Measurements from ENCODE around the gene MPP2.

The MPP2 gene

GRCh38 chr17:43951750-43952149 lies 44.4 kb upstream of the MPP2 start:
- no peaks in the 10 kb centered on the region for H3K36me3 Mint-ChIP-seq (ENCODE audit: low read depth)
- TF ChIP-seq CTCF (IDR thresholded peaks at IDR 0.05), result no peak
- peaks cover 77% of the 10 kb centered on the region for H3K27me3 Mint-ChIP-seq (ENCODE audit: low read depth, poor library complexity)
- no peaks in the 10 kb centered on the region for H3K9me3 Mint-ChIP-seq
- peak overlapping the region; percentile 82 for H3K4me3 Mint-ChIP-seq
- DNase-seq, result no peak
- H3K27ac Mint-ChIP-seq, result no peak overlapping the region
- peaks cover 33% of the 10 kb centered on the region for H3K4me1 Mint-ChIP-seq

DNA sequence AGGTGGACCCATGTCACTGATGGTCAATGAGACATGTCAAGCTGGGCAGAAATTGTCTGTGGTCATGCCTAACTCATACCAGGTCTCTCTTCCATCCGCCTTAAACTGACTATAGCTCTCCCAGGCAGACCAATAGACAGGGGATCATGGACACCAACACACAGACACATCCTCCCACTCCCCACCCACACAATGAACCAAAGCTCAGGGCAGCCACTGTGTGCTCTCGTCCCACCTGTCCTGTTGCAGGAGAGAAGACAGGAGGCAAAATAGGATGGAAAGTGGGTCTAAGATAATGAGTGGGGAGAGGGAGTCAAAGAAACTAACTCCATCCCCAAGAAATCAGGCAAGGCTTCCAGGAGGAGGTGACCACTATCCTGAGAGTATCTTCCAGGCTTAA lies 43.2 kb upstream of the MPP2 start:
- DNase-seq, result no peak
- H3K27ac Mint-ChIP-seq, result no peak overlapping the region
- H3K36me3 Mint-ChIP-seq (ENCODE audit: low read depth), result no peaks in the 10 kb centered on the region
- H3K4me3 Mint-ChIP-seq, result no peak overlapping the region
- H3K4me1 Mint-ChIP-seq, result peaks cover 43% of the 10 kb centered on the region
- TF ChIP-seq CTCF (IDR thresholded peaks at IDR 0.05), result no peak
- peaks cover 68% of the 10 kb centered on the region for H3K27me3 Mint-ChIP-seq (ENCODE audit: low read depth, poor library complexity)
- H3K9me3 Mint-ChIP-seq, result no peaks in the 10 kb centered on the region

DNA sequence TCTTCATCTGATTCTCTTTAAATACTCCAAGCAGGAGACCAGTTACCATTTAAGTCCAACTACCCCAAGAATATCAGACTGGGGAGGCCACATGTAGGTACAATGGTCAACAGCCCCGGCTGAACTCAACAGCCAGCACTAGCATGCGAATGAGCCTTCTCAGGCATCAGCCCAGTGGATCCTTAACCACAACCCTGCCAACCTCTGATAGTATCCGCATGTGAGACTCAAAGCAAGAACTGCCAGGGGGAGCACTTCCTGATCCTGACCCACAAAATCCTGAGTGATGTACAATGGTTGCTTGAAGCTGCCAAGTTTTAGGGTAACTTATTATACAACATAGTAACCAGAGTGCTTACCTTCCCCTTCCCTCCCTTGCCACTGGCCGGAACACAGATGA lies 42.4 kb upstream of the MPP2 start:
- TF ChIP-seq CTCF (IDR thresholded peaks at IDR 0.05), result no peak
- no peaks in the 10 kb centered on the region for H3K36me3 Mint-ChIP-seq (ENCODE audit: low read depth)
- no peak overlapping the region for H3K4me3 Mint-ChIP-seq
- no peaks in the 10 kb centered on the region for H3K9me3 Mint-ChIP-seq
- no peak overlapping the region for H3K27ac Mint-ChIP-seq
- H3K4me1 Mint-ChIP-seq, result peaks cover 48% of the 10 kb centered on the region
- peaks cover 60% of the 10 kb centered on the region for H3K27me3 Mint-ChIP-seq (ENCODE audit: low read depth, poor library complexity)
- DNase-seq, result no peak

DNA sequence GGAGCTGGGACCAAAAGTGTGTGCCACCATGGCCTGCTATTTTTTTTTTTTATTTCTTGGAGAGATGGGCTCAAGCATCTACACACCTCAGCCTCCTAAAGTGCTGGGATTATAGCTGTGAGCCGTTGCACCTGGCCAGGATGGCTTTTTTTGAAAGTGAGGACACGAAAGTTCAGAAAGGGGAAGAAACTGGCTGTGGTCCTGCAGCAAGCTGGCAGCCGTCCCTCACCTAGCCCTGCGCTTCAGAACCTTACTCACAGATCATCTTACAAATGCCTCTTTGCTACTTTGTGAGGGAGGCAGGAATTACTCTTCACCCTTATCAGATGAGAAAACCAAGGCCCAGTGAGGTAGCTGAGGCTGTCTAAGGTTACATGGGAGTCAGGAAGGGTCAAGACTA lies 39.4 kb upstream of the MPP2 start:
- no peaks in the 10 kb centered on the region for H3K36me3 Mint-ChIP-seq (ENCODE audit: low read depth)
- H3K27me3 Mint-ChIP-seq (ENCODE audit: low read depth, poor library complexity), result peaks cover 34% of the 10 kb centered on the region
- no peak for TF ChIP-seq CTCF (IDR thresholded peaks at IDR 0.05)
- DNase-seq, result no peak
- no peak overlapping the region for H3K27ac Mint-ChIP-seq
- H3K4me1 Mint-ChIP-seq, result peaks cover 46% of the 10 kb centered on the region
- no peak overlapping the region for H3K4me3 Mint-ChIP-seq
- H3K9me3 Mint-ChIP-seq, result no peaks in the 10 kb centered on the region

DNA sequence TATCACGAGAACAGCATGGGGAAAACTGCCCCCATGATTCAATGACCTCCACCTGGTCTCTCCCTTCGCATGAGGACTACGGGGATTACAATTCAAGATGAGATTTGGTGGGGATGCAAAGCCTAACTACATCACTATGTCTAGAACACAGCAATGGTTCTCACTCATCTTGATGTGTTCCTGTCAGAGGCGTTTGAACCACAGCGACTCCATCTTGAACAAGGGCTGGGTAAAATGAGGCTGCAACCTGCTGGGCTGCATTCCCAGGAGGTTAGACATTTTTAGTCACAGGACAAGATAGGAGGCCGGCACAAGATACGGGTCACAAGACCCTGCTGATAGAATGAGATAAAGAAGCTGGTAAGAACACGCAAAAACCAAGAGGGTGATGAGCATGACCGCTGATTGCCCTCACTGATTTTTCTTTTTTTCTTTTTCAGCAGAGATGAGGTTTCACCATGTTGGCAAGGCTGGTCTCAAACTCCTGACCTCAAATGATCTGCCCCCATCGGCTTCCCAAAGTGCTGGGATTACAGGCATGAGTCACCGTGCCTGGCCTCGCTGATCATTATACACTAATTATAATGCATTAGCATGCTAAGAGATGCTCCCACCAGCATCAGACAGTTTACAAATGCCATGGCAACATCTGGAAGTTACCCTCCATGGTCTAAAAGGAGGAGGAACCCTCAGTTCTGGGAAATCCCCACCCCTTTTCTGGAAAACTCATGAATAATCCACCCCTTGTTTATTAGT lies 37.9 kb upstream of the MPP2 start:
- no peak for DNase-seq
- no peaks in the 10 kb centered on the region for H3K9me3 Mint-ChIP-seq
- H3K4me1 Mint-ChIP-seq, result peaks cover 55% of the 10 kb centered on the region
- no peak for TF ChIP-seq CTCF (IDR thresholded peaks at IDR 0.05)
- no peak overlapping the region for H3K4me3 Mint-ChIP-seq
- peak overlapping the region; percentile 23 for H3K27ac Mint-ChIP-seq
- H3K36me3 Mint-ChIP-seq (ENCODE audit: low read depth), result no peaks in the 10 kb centered on the region
- peaks cover 18% of the 10 kb centered on the region for H3K27me3 Mint-ChIP-seq (ENCODE audit: low read depth, poor library complexity)

- Mint-ChIP-seq H3K27me3 (ENCODE audit: low read depth, poor library complexity) (peaks cover 22% of the 10 kb centered on the region), H3K4me1 (peaks cover 62% of the 10 kb centered on the region), H3K27ac (no peak within 1 kb of the TSS), H3K9me3 (no peaks in the 10 kb centered on the region), H3K36me3 (ENCODE audit: low read depth) (no peaks in the 10 kb centered on the region), H3K4me3 (no peak within 1 kb of the TSS)
- no peak for DNase-seq
- TF ChIP-seq CTCF (IDR thresholded peaks at IDR 0.05), result no peak
Observed at GRCh38 chr17:43942051-43942685, 34.8 kb upstream of the MPP2 start, which contains the start of gene PPY. Gene PPY, minus strand, starts transcription at chr17:43942476. Its CDS starts 822 bp downstream, at chr17:43941654.

Measured in nephron progenitor cell (in vitro differentiated cells).